Calu3 (cell line): ENCODE measurements around the gene BTG1. TPM values are rescaled to one million over a fixed set of nuclear protein-coding genes. Genes with fewer than 3 reads are reported as not detected.
A peak's percentile ranks its signal among the peaks of the same experiment; 100 is the strongest.

Source experiments
- BruUV-seq: library from RNA; stranded (reverse); fragments of 400-500 nt; replicated peaks from 2 replicates; lab custom pipeline; 2021; lab: Mats Ljungman, UMichigan
- CTCF ChIA-PET: fragments of 300-600 bp; sonication (Branson Sonifier 250); formaldehyde crosslinking; loops from one replicate; lab custom pipeline; 2022; ENCODE audit warnings: antibody characterized with exemption; lab: Charles Lee
- DNase-seq: peaks from one replicate; pipeline ENCODE4 v3.0.0; 2022
- H3K27ac Mint-ChIP-seq: one replicate; pipeline ENCODE4 v1.8.0; 2022; ENCODE audit warnings: mixed read lengths; ENCODE audit not compliant: unreplicated experiment
- H3K27me3 Mint-ChIP-seq: one replicate; pipeline ENCODE4 v1.8.0; 2022; ENCODE audit warnings: mixed read lengths; ENCODE audit not compliant: unreplicated experiment
- H3K36me3 Mint-ChIP-seq: one replicate; pipeline ENCODE4 v1.8.0; 2022; ENCODE audit warnings: mild to moderate bottlenecking, moderate library complexity, mixed read lengths; ENCODE audit not compliant: insufficient read depth, unreplicated experiment
- H3K4me1 Mint-ChIP-seq: one replicate; pipeline ENCODE4 v1.8.0; 2022; ENCODE audit warnings: mild to moderate bottlenecking, low read depth, mixed read lengths; ENCODE audit not compliant: unreplicated experiment
- H3K4me3 Mint-ChIP-seq: one replicate; pipeline ENCODE4 v1.8.0; 2022; ENCODE audit warnings: mild to moderate bottlenecking, low read depth, moderate library complexity, mixed read lengths; ENCODE audit not compliant: unreplicated experiment
- H3K9me3 Mint-ChIP-seq: one replicate; pipeline ENCODE4 v1.8.0; 2022; ENCODE audit warnings: low read depth, mixed read lengths; ENCODE audit not compliant: unreplicated experiment
- CTCF ChIP-seq: fragments of 200-600 bp; IDR thresholded peaks from one replicate; pipeline ENCODE4 v1.8.0; 2022; ENCODE audit warnings: antibody characterized with exemption; ENCODE audit not compliant: unreplicated experiment
- intact Hi-C: fragments of 100-400 bp; cut with micrococcal nuclease; formaldehyde crosslinking; loops from one replicate; pipeline ENCODE4 v1.10.0; 2022; ENCODE audit not compliant: unreplicated experiment
- total RNA-seq: library from RNA; stranded (reverse); gene quantifications from 2 replicates; pipeline ENCODE4 v1.2.3, GENCODE V29; 2022

Gene BTG1
- total RNA-seq, 1 experiment from 2014 or later = 131 TPM

GRCh38 chr12:92105110-92105509, 40.5 kb downstream of the BTG1 start:
- no peaks in the 10 kb centered on the region for H3K27me3 Mint-ChIP-seq
- no peak overlapping the region for H3K27ac Mint-ChIP-seq
- H3K4me3 Mint-ChIP-seq = no peak overlapping the region
- no peak for TF ChIP-seq CTCF
- H3K4me1 Mint-ChIP-seq = peaks cover 32% of the 10 kb centered on the region
- DNase-seq = no peak
- BruUV-seq = no TSS peak
- intact Hi-C loops = no loop called here
- CTCF ChIA-PET = no interaction called here
- H3K36me3 Mint-ChIP-seq = peaks cover 6% of the 10 kb centered on the region
- H3K9me3 Mint-ChIP-seq = peaks cover 6% of the 10 kb centered on the region

GRCh38 chr12:92102606-92103005, 43.0 kb downstream of the BTG1 start:
- TF ChIP-seq CTCF = no peak
- H3K36me3 Mint-ChIP-seq = peaks cover 15% of the 10 kb centered on the region
- intact Hi-C loops = no loop called here
- H3K4me1 Mint-ChIP-seq = peaks cover 51% of the 10 kb centered on the region
- no peak overlapping the region for H3K4me3 Mint-ChIP-seq
- CTCF ChIA-PET = no interaction called here
- peaks cover 6% of the 10 kb centered on the region for H3K9me3 Mint-ChIP-seq
- no TSS peak for BruUV-seq
- DNase-seq = no peak
- H3K27me3 Mint-ChIP-seq = no peaks in the 10 kb centered on the region
- no peak overlapping the region for H3K27ac Mint-ChIP-seq

- no peak for DNase-seq
- Mint-ChIP-seq H3K36me3 (peaks cover 15% of the 10 kb centered on the region), H3K27ac (peak overlapping the region; percentile 8), H3K4me3 (no peak overlapping the region), H3K27me3 (no peaks in the 10 kb centered on the region), H3K4me1 (peaks cover 65% of the 10 kb centered on the region), H3K9me3 (peaks cover 6% of the 10 kb centered on the region)
- BruUV-seq = no TSS peak
- no peak for TF ChIP-seq CTCF
- intact Hi-C loops = loop anchor here (2.0 kb wide), 2 partner anchors 28 to 38 kb away; no protein-coding TSS in a partner anchor
- CTCF ChIA-PET = interaction anchor here (1.3 kb wide), 1 partner anchor 39 kb away, joined by 4 read pairs; no protein-coding TSS in a partner anchor
Observed at GRCh38 chr12:92098594-92099380, 46.9 kb downstream of the BTG1 start.

- Mint-ChIP-seq H3K36me3 (peaks cover 15% of the 10 kb centered on the region), H3K27me3 (no peaks in the 10 kb centered on the region), H3K9me3 (peaks cover 6% of the 10 kb centered on the region), H3K4me3 (no peak overlapping the region), H3K27ac (peak overlapping the region; percentile 57), H3K4me1 (peaks cover 65% of the 10 kb centered on the region)
- no peak for DNase-seq
- TF ChIP-seq CTCF = no peak
- intact Hi-C loops = no loop called here
- CTCF ChIA-PET = interaction anchor here (0.6 kb wide), 1 partner anchor 218 kb away, joined by 5 read pairs; no protein-coding TSS in a partner anchor
- no TSS peak for BruUV-seq
Observed at GRCh38 chr12:92096346-92097136, 49.1 kb downstream of the BTG1 start.
